ENCODE data around the gene LARP4B. TPM values are rescaled to one million over a fixed set of nuclear protein-coding genes. Genes with fewer than 3 reads are reported as not detected.

The LARP4B gene
- total RNA-seq, 2 experiments from 2014 or later = 98.1 to 99.8 TPM

- Mint-ChIP-seq H3K36me3 (peaks cover 23% of the 10 kb centered on the region), H3K27me3 (no peaks in the 10 kb centered on the region), H3K27ac (no peak overlapping the region), H3K4me3 (no peak overlapping the region), H3K4me1 (peaks cover 38% of the 10 kb centered on the region), H3K9me3 (no peaks in the 10 kb centered on the region)
- POLR2A ChIA-PET = no interaction called here
- no peak for ATAC-seq (ENCODE audit: low read depth)
- DNase-seq = no peak
Measured at GRCh38 chr10:927131-927530, 4.4 kb downstream of the LARP4B start.

GRCh38 chr10:926075-926698 is 5.3 kb downstream of the LARP4B start:
- Mint-ChIP-seq H3K27me3 (no peaks in the 10 kb centered on the region), H3K9me3 (no peaks in the 10 kb centered on the region), H3K4me1 (peaks cover 38% of the 10 kb centered on the region), H3K27ac (no peak overlapping the region), H3K36me3 (peaks cover 24% of the 10 kb centered on the region), H3K4me3 (no peak overlapping the region)
- DNase-seq = no peak
- POLR2A ChIA-PET = interaction anchor here (0.9 kb wide), 1 partner anchor 123 kb away, joined by 4 read pairs; the partner anchor contains the start of gene IDI1
- no peak for ATAC-seq (ENCODE audit: low read depth)

GRCh38 chr10:924524-924859 is 7.0 kb downstream of the LARP4B start:
- DNase-seq (no peak), ATAC-seq (ENCODE audit: low read depth) (no peak)
- Mint-ChIP-seq H3K4me1 (peaks cover 29% of the 10 kb centered on the region), H3K36me3 (peaks cover 20% of the 10 kb centered on the region), H3K9me3 (no peaks in the 10 kb centered on the region), H3K27ac (peak overlapping the region; percentile 12), H3K27me3 (no peaks in the 10 kb centered on the region), H3K4me3 (no peak overlapping the region)
- POLR2A ChIA-PET = no interaction called here

- Mint-ChIP-seq H3K36me3 (peaks cover 20% of the 10 kb centered on the region), H3K27me3 (no peaks in the 10 kb centered on the region), H3K4me3 (no peak overlapping the region), H3K9me3 (no peaks in the 10 kb centered on the region), H3K27ac (peak overlapping the region; percentile 12), H3K4me1 (peaks cover 25% of the 10 kb centered on the region)
- DNase-seq (no peak), ATAC-seq (ENCODE audit: low read depth) (no peak)
- POLR2A ChIA-PET = no interaction called here
Measured at GRCh38 chr10:923844-924523, 7.5 kb downstream of the LARP4B start.

GRCh38 chr10:921471-922414 is 9.8 kb downstream of the LARP4B start:
- H3K27ac Mint-ChIP-seq = no peak overlapping the region
- no peak for ATAC-seq (ENCODE audit: low read depth)

GRCh38 chr10:920450-920849 is 11.1 kb downstream of the LARP4B start:
- ATAC-seq (ENCODE audit: low read depth) (no peak), DNase-seq (no peak)
- POLR2A ChIA-PET = no interaction called here
- Mint-ChIP-seq H3K36me3 (peaks cover 18% of the 10 kb centered on the region), H3K27me3 (no peaks in the 10 kb centered on the region), H3K27ac (no peak overlapping the region), H3K9me3 (no peaks in the 10 kb centered on the region), H3K4me3 (no peak overlapping the region), H3K4me1 (peaks cover 11% of the 10 kb centered on the region)

More at GRCh38 chr10:921471-922414, 9.8 kb downstream of the LARP4B start:
- no peak for DNase-seq
- Mint-ChIP-seq H3K36me3 (peaks cover 21% of the 10 kb centered on the region), H3K9me3 (no peaks in the 10 kb centered on the region), H3K27me3 (no peaks in the 10 kb centered on the region), H3K4me1 (peaks cover 18% of the 10 kb centered on the region), H3K4me3 (no peak overlapping the region)
- POLR2A ChIA-PET = interaction anchor here (0.5 kb wide), 1 partner anchor 29 kb away, joined by 4 read pairs; no protein-coding TSS in a partner anchor

- Mint-ChIP-seq H3K36me3 (peaks cover 17% of the 10 kb centered on the region), H3K4me3 (no peak overlapping the region), H3K4me1 (peaks cover 8% of the 10 kb centered on the region), H3K9me3 (no peaks in the 10 kb centered on the region), H3K27me3 (no peaks in the 10 kb centered on the region), H3K27ac (no peak overlapping the region)
- ATAC-seq (ENCODE audit: low read depth) (no peak), DNase-seq (no peak)
- POLR2A ChIA-PET = no interaction called here
Measured at GRCh38 chr10:919481-919880, 12.0 kb downstream of the LARP4B start.

- ATAC-seq (ENCODE audit: low read depth) = no peak
Measured at GRCh38 chr10:917999-918398, 13.5 kb downstream of the LARP4B start.

GRCh38 chr10:917416-917720 is 14.1 kb downstream of the LARP4B start:
- Mint-ChIP-seq H3K27me3 (no peaks in the 10 kb centered on the region), H3K9me3 (no peaks in the 10 kb centered on the region), H3K4me1 (no peaks in the 10 kb centered on the region), H3K36me3 (peaks cover 11% of the 10 kb centered on the region), H3K27ac (no peak overlapping the region), H3K4me3 (no peak overlapping the region)
- DNase-seq (no peak), ATAC-seq (ENCODE audit: low read depth) (no peak)
- POLR2A ChIA-PET = no interaction called here

More at GRCh38 chr10:917999-918398, 13.5 kb downstream of the LARP4B start:
- H3K9me3 Mint-ChIP-seq = no peaks in the 10 kb centered on the region
- no peak overlapping the region for H3K4me3 Mint-ChIP-seq
- peaks cover 2% of the 10 kb centered on the region for H3K4me1 Mint-ChIP-seq
- POLR2A ChIA-PET = no interaction called here
- DNase-seq = no peak
- no peak overlapping the region for H3K27ac Mint-ChIP-seq
- H3K27me3 Mint-ChIP-seq = no peaks in the 10 kb centered on the region
- H3K36me3 Mint-ChIP-seq = peaks cover 15% of the 10 kb centered on the region

GRCh38 chr10:916716-917415 is 14.6 kb downstream of the LARP4B start:
- no peak for ATAC-seq (ENCODE audit: low read depth)
- no peak overlapping the region for H3K27ac Mint-ChIP-seq
- DNase-seq = no peak
- no peaks in the 10 kb centered on the region for H3K9me3 Mint-ChIP-seq
- POLR2A ChIA-PET = no interaction called here
- H3K27me3 Mint-ChIP-seq = no peaks in the 10 kb centered on the region
- H3K36me3 Mint-ChIP-seq = peaks cover 10% of the 10 kb centered on the region
- H3K4me1 Mint-ChIP-seq = no peaks in the 10 kb centered on the region
- no peak overlapping the region for H3K4me3 Mint-ChIP-seq

- DNase-seq = no peak
- Mint-ChIP-seq H3K27me3 (no peaks in the 10 kb centered on the region), H3K9me3 (no peaks in the 10 kb centered on the region), H3K4me3 (no peak overlapping the region), H3K36me3 (peaks cover 13% of the 10 kb centered on the region), H3K4me1 (peaks cover 7% of the 10 kb centered on the region), H3K27ac (no peak overlapping the region)
- ATAC-seq (ENCODE audit: low read depth) = no peak
- POLR2A ChIA-PET = no interaction called here
Measured at GRCh38 chr10:909831-910230, 21.7 kb downstream of the LARP4B start.

GRCh38 chr10:905972-906371 is 25.5 kb downstream of the LARP4B start:
- POLR2A ChIA-PET = no interaction called here
- H3K9me3 Mint-ChIP-seq = no peaks in the 10 kb centered on the region

GRCh38 chr10:905503-905902 is 26.0 kb downstream of the LARP4B start:
- H3K27me3 Mint-ChIP-seq = no peaks in the 10 kb centered on the region
- POLR2A ChIA-PET = no interaction called here
- no peak overlapping the region for H3K27ac Mint-ChIP-seq
- DNase-seq = no peak
- peaks cover 12% of the 10 kb centered on the region for H3K36me3 Mint-ChIP-seq
- ATAC-seq (ENCODE audit: low read depth) = no peak
- no peak overlapping the region for H3K4me3 Mint-ChIP-seq
- no peaks in the 10 kb centered on the region for H3K9me3 Mint-ChIP-seq
- H3K4me1 Mint-ChIP-seq = peaks cover 10% of the 10 kb centered on the region

More at GRCh38 chr10:905972-906371, 25.5 kb downstream of the LARP4B start:
- Mint-ChIP-seq H3K4me3 (no peak overlapping the region), H3K27ac (no peak overlapping the region), H3K27me3 (no peaks in the 10 kb centered on the region), H3K4me1 (peaks cover 10% of the 10 kb centered on the region), H3K36me3 (peaks cover 12% of the 10 kb centered on the region)
- ATAC-seq (ENCODE audit: low read depth) (no peak), DNase-seq (no peak)

Data from activated naive CD8-positive, alpha-beta T cell treated with anti-CD3 and anti-CD28 coated beads, Interleukin-2, amount 10 ng/mL, durations not matched to agents 7 days and 5 days (primary cell).